Tibial nerve (tissue), 4 donors: Measurements from ENCODE around the gene SCUBE3. TPM values are rescaled to one million over a fixed set of nuclear protein-coding genes. Genes with fewer than 3 reads are reported as not detected.

Source experiments
- DNase-seq, 2 donors: peaks; one replicate each; pipeline ENCODE4 v3.0.0-alpha.2; 2019; ENCODE audit warnings: low spot score in 2 of 2
- H3K27ac ChIP-seq, 4 donors: fragments of 200-600 bp; sonication (generic) in 3 of 4; one replicate each; pipeline ENCODE4 v1.5.1; 2017 to 2019; ENCODE audit warnings: mild to moderate bottlenecking in 1 of 4
- H3K27me3 ChIP-seq, 2 donors: fragments of 200-600 bp; sonication (generic) in 1 of 2; one replicate each; pipeline versions ENCODE4 v1.5.1 to v1.6.0; 2017 to 2019
- H3K36me3 ChIP-seq, 3 donors: fragments of 200-600 bp; sonication (generic); one replicate each; pipeline ENCODE4 v1.5.1; 2018 to 2019
- H3K4me1 ChIP-seq, 4 donors: fragments of 200-600 bp; sonication (generic) in 3 of 4; one replicate each; pipeline ENCODE4 v1.5.1; 2017 to 2019
- H3K4me3 ChIP-seq, 4 donors: fragments of 200-600 bp; sonication (generic) in 3 of 4; one replicate each; pipeline ENCODE4 v1.5.1; 2017 to 2019; ENCODE audit warnings: mild to moderate bottlenecking in 1 of 4, moderate library complexity in 1 of 4
- H3K9me3 ChIP-seq, 4 donors: fragments of 200-600 bp; sonication (generic) in 3 of 4; one replicate each; pipeline ENCODE4 v1.5.1; 2017 to 2019
- EP300 ChIP-seq, 2 donors: sonication (generic); formaldehyde crosslinking; IDR thresholded peaks; one replicate each; pipeline ENCODE4 v1.6.1; 2017; ENCODE audit warnings: antibody characterized with exemption in 2 of 2, mild to moderate bottlenecking in 1 of 2
- POLR2A ChIP-seq, 2 donors: fragments of 450-650 bp; IDR thresholded peaks; one replicate each; pipeline ENCODE4 v1.6.1; 2017; ENCODE audit warnings: antibody characterized with exemption in 2 of 2, mild to moderate bottlenecking in 2 of 2, moderate library complexity in 2 of 2
- WGBS, 2 donors: methylation state at CpG; one replicate each; pipeline ENCODE4 v1.1.5; 2018; 5-methylcytosine and 5-hydroxymethylcytosine counted together
- total RNA-seq, 4 donors: library from RNA; depleted of rRNA; stranded (reverse); fragments of >200 nt; gene quantifications; one replicate each; pipeline ENCODE4 v1.1.0, GENCODE V29; 2016
- TF ChIP-seq, protein P1 (sequence below), 5 experiments: fragments of 200-600 bp in 3 of 5; fragments of 450-650 bp in 2 of 5; sonication (generic) in 3 of 5; IDR thresholded peaks; one replicate each; pipeline ENCODE4 v1.5.1; 2016 to 2019; ENCODE audit warnings: antibody characterized with exemption in 5 of 5, mild to moderate bottlenecking in 3 of 5, moderate library complexity in 2 of 5

SCUBE3 gene
- total RNA-seq, 4 donors from 2014 or later: 0.30 to 1.3 (median 0.50) TPM

DNA sequence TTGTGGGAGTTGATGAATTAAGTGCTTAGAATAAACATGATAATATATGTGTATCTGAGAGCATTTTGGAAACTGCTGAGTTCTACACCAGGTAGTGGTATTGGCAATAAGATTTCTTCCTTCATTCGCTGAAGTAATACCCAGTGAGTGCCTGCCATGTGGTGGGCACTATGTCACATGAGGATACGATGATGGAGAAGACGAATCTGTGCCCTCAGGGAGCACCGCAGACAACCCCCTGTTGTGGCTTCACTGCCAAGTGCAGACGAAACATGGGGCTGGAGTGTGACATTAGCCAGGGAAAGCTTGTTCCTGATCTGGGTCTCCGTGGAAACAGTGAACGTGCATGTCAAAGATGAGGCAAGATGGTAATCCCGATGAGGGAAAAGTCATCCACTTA is 53.7 kb downstream of the SCUBE3 start:
- no peak for DNase-seq
- Histone ChIP-seq H3K36me3 (peaks cover 0 to 26% (median 0%) of the 10 kb centered on the region in 3 donors), H3K9me3 (no peaks in the 10 kb centered on the region), H3K27me3 (no peaks in the 10 kb centered on the region), H3K4me1 (peaks cover 0 to 13% (median 2%) of the 10 kb centered on the region in 4 donors), H3K27ac (no peak overlapping the region), H3K4me3 (no peak overlapping the region)
- WGBS, 2 donors: 87 to 92% methylated on average over 8 of the region's 8 CpGs
- TF ChIP-seq POLR2A (IDR thresholded peaks at IDR 0.05) (no peak), EP300 (IDR thresholded peaks at IDR 0.05) (no peak)
- TF ChIP-seq, protein P1, sequence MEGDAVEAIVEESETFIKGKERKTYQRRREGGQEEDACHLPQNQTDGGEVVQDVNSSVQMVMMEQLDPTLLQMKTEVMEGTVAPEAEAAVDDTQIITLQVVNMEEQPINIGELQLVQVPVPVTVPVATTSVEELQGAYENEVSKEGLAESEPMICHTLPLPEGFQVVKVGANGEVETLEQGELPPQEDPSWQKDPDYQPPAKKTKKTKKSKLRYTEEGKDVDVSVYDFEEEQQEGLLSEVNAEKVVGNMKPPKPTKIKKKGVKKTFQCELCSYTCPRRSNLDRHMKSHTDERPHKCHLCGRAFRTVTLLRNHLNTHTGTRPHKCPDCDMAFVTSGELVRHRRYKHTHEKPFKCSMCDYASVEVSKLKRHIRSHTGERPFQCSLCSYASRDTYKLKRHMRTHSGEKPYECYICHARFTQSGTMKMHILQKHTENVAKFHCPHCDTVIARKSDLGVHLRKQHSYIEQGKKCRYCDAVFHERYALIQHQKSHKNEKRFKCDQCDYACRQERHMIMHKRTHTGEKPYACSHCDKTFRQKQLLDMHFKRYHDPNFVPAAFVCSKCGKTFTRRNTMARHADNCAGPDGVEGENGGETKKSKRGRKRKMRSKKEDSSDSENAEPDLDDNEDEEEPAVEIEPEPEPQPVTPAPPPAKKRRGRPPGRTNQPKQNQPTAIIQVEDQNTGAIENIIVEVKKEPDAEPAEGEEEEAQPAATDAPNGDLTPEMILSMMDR (IDR thresholded peaks at IDR 0.05): no peak

- Histone ChIP-seq H3K36me3 (peaks cover 0 to 26% (median 0%) of the 10 kb centered on the region in 3 donors), H3K27me3 (no peaks in the 10 kb centered on the region), H3K9me3 (no peaks in the 10 kb centered on the region), H3K4me1 (peaks cover 0 to 9% (median 2%) of the 10 kb centered on the region in 4 donors), H3K27ac (no peak overlapping the region), H3K4me3 (no peak overlapping the region)
- no peak for DNase-seq
- TF ChIP-seq POLR2A (IDR thresholded peaks at IDR 0.05) (no peak), EP300 (IDR thresholded peaks at IDR 0.05) (no peak)
- TF ChIP-seq, protein P1 (IDR thresholded peaks at IDR 0.05): no peak
- 75 to 78% methylated on average over 2 of the region's 2 CpGs for WGBS, 2 donors
Measured at GRCh38 chr6:35267897-35268296, 54.1 kb downstream of the SCUBE3 start.

GRCh38 chr6:35272005-35272404 is 58.2 kb downstream of the SCUBE3 start:
- Histone ChIP-seq H3K27ac (no peak overlapping the region), H3K9me3 (no peaks in the 10 kb centered on the region), H3K4me1 (peaks cover 0 to 26% (median 5%) of the 10 kb centered on the region in 4 donors), H3K4me3 (no peak overlapping the region), H3K27me3 (no peaks in the 10 kb centered on the region), H3K36me3 (peaks cover 0 to 24% (median 0%) of the 10 kb centered on the region in 3 donors)
- DNase-seq: no peak
- TF ChIP-seq EP300 (IDR thresholded peaks at IDR 0.05) (no peak), POLR2A (IDR thresholded peaks at IDR 0.05) (no peak)
- TF ChIP-seq, protein P1 (IDR thresholded peaks at IDR 0.05): no peak
- 97 to 100% methylated on average over 2 of the region's 2 CpGs for WGBS, 2 donors

GRCh38 chr6:35273822-35274559 is 60.2 kb downstream of the SCUBE3 start:
- Histone ChIP-seq H3K36me3 (peaks cover 0 to 17% (median 0%) of the 10 kb centered on the region in 3 donors), H3K4me1 (peaks cover 0 to 26% (median 5%) of the 10 kb centered on the region in 4 donors), H3K9me3 (no peaks in the 10 kb centered on the region), H3K4me3 (no peak overlapping the region), H3K27ac (peak overlapping the region in 2 of 4 donors; percentile 54 to 66), H3K27me3 (no peaks in the 10 kb centered on the region)
- no peak for TF ChIP-seq EP300 (IDR thresholded peaks at IDR 0.05)
- TF ChIP-seq POLR2A (IDR thresholded peaks at IDR 0.05): no peak
- TF ChIP-seq, protein P1 (IDR thresholded peaks at IDR 0.05): no peak
- DNase-seq: no peak
- WGBS, 2 donors: 79% methylated on average over 4 of the region's 4 CpGs

DNA sequence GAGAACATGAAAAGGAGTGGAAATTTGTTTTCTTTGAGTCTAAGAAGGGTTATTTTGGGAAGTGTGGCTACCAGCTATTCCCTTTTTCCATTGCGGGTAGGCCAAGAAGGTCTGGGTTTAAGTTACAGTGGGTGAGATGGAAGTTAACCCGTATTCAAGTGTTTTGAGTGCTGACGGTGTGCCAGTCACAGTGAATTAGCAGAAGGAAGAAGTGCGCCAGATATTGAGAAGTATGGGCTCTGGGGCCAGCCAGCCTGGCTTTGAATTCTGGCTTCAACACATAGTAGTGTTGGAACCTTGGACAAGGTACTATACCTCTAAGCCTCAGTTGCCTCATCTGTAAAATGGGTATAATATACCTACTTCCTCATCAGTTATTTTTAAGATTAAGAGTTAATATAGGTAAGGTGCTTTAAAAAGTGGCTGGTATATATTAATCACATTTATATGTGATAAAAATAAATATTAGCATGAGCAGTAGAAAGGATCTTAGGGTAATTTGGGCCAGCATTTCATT is 62.0 kb downstream of the SCUBE3 start:
- no peak for DNase-seq
- TF ChIP-seq POLR2A (IDR thresholded peaks at IDR 0.05): no peak
- TF ChIP-seq, protein P1 (IDR thresholded peaks at IDR 0.05): no peak
- TF ChIP-seq EP300 (IDR thresholded peaks at IDR 0.05): no peak
- H3K27ac ChIP-seq: peak overlapping the region in 2 of 4 donors; percentile 42 to 66
- H3K27me3 ChIP-seq: no peaks in the 10 kb centered on the region
- peaks cover 0 to 30% (median 5%) of the 10 kb centered on the region in 4 donors for H3K4me1 ChIP-seq
- no peaks in the 10 kb centered on the region for H3K9me3 ChIP-seq
- peaks cover 0 to 4% (median 0%) of the 10 kb centered on the region in 3 donors for H3K36me3 ChIP-seq
- H3K4me3 ChIP-seq: no peak overlapping the region
- WGBS, 2 donors: 64 to 65% methylated on average over 4 of the region's 4 CpGs
